Neuronal stem cell (in vitro differentiated cells): ENCODE data around the gene ALOX5AP.

ENCODE experiments used
- DNase-seq: peaks from one replicate; pipeline ENCODE4 v3.0.0-alpha.2; 2013; ENCODE audit warnings: low spot score
- H2AFZ ChIP-seq: one replicate; pipeline ENCODE4 v1.6.1; 2013; ENCODE audit warnings: mild to moderate bottlenecking, low read length, inconsistent platforms
- H2AK5ac ChIP-seq: 2 replicates; pipeline ENCODE4 v1.6.1; 2013; ENCODE audit warnings: low read depth, mild to moderate bottlenecking, inconsistent platforms, low read length, moderate library complexity, mixed read lengths
- H2BK120ac ChIP-seq: 2 replicates; pipeline ENCODE4 v1.6.1; 2013; ENCODE audit warnings: low read depth, mild to moderate bottlenecking, inconsistent platforms, low read length, moderate library complexity, mixed read lengths
- H2BK12ac ChIP-seq: one replicate; pipeline ENCODE4 v1.6.1; 2013; ENCODE audit warnings: low read length, inconsistent platforms
- H2BK15ac ChIP-seq: 2 replicates; pipeline ENCODE4 v1.6.1; 2013; ENCODE audit warnings: mild to moderate bottlenecking, low read length, inconsistent platforms, mixed read lengths
- H2BK5ac ChIP-seq: one replicate; pipeline ENCODE4 v1.6.1; 2013; ENCODE audit warnings: inconsistent platforms, mild to moderate bottlenecking, low read length, moderate library complexity
- H3K14ac ChIP-seq: one replicate; pipeline ENCODE4 v1.6.1; 2013; ENCODE audit warnings: low read length, inconsistent platforms
- H3K18ac ChIP-seq: 2 replicates; pipeline ENCODE4 v1.6.1; 2013; ENCODE audit warnings: low read length, inconsistent platforms
- H3K23ac ChIP-seq: 2 replicates; pipeline ENCODE4 v1.6.1; 2013; ENCODE audit warnings: low read depth, mild to moderate bottlenecking, mixed read lengths, low read length, inconsistent platforms; ENCODE audit not compliant: poor library complexity
- H3K27ac ChIP-seq: replicated peaks from 3 replicates; pipeline ENCODE4 v1.5.1; 2013; ENCODE audit warnings: low read length, inconsistent platforms
- H3K27me3 ChIP-seq, 3 experiments: 2 replicates each; pipeline ENCODE4 v1.6.1; 2013; ENCODE audit warnings: low read length in 3 of 3, mild to moderate bottlenecking in 2 of 3, inconsistent platforms in 1 of 3, low read depth in 1 of 3, mixed read lengths in 1 of 3, moderate library complexity in 1 of 3; ENCODE audit not compliant: control insufficient read depth in 3 of 3, insufficient read depth in 3 of 3
- H3K36me3 ChIP-seq, 2 donors: replicated peaks in 1 of 2; 2 replicates each; pipeline ENCODE4 v1.6.1; 2013; ENCODE audit warnings: low read length in 2 of 2; ENCODE audit not compliant: control insufficient read depth in 2 of 2, insufficient read depth in 2 of 2
- H3K4ac ChIP-seq: 2 replicates; pipeline ENCODE4 v1.6.1; 2013; ENCODE audit warnings: inconsistent platforms, mild to moderate bottlenecking, low read length, moderate library complexity
- H3K4me1 ChIP-seq, 2 donors: 1 replicate in 1 of 2; 2 replicates in 1 of 2; pipeline ENCODE4 v1.6.1; 2013; ENCODE audit warnings: low read length in 2 of 2, low read depth in 1 of 2; ENCODE audit not compliant: control insufficient read depth in 2 of 2, insufficient read depth in 1 of 2
- H3K4me2 ChIP-seq: one replicate; pipeline ENCODE4 v1.6.1; 2013; ENCODE audit warnings: mild to moderate bottlenecking, low read length, inconsistent platforms; ENCODE audit not compliant: insufficient read depth, poor library complexity, severe bottlenecking
- H3K4me3 ChIP-seq, 2 donors: 2 replicates each; pipeline ENCODE4 v1.5.1; 2013; ENCODE audit warnings: low read length in 2 of 2, mild to moderate bottlenecking in 2 of 2, inconsistent platforms in 1 of 2, moderate library complexity in 1 of 2
- H3K79me1 ChIP-seq: one replicate; pipeline ENCODE4 v1.6.1; 2013; ENCODE audit warnings: low read depth, mild to moderate bottlenecking, inconsistent platforms, low read length, moderate library complexity
- H3K9ac ChIP-seq: one replicate; pipeline ENCODE4 v1.6.1; 2013; ENCODE audit warnings: mild to moderate bottlenecking, low read depth, low read length, inconsistent platforms; ENCODE audit not compliant: poor library complexity
- H3K9me3 ChIP-seq, 2 donors: replicated peaks in 1 of 2; 2 replicates each; pipeline versions ENCODE3 to v1.6.1; 2013; ENCODE audit warnings: low read length in 2 of 2, mild to moderate bottlenecking in 2 of 2, inconsistent platforms in 1 of 2, low read depth in 1 of 2, mixed read lengths in 1 of 2, moderate library complexity in 1 of 2; ENCODE audit not compliant: control insufficient read depth in 2 of 2, insufficient read depth in 1 of 2
- H4K8ac ChIP-seq: one replicate; pipeline ENCODE4 v1.6.1; 2013; ENCODE audit warnings: low read depth, mild to moderate bottlenecking, inconsistent platforms, low read length, moderate library complexity
- H4K91ac ChIP-seq: one replicate; pipeline ENCODE4 v1.6.1; 2013; ENCODE audit warnings: low read length, low read depth, mild to moderate bottlenecking, inconsistent platforms; ENCODE audit not compliant: poor library complexity
- WGBS, 2 donors: extraction: QIAGEN DNeasy Blood & Tissue Kit; methylation state at CpG; one replicate each; pipeline ENCODE4 v1.1.7; 2013; ENCODE audit warnings: missing lambda C conversion rate in 2 of 2, mixed read lengths in 1 of 2; ENCODE audit not compliant: insufficient read length in 2 of 2, insufficient replicate concordance in 1 of 2; ENCODE audit errors: extremely low coverage in 2 of 2; 5-methylcytosine and 5-hydroxymethylcytosine counted together

Gene ALOX5AP

DNA sequence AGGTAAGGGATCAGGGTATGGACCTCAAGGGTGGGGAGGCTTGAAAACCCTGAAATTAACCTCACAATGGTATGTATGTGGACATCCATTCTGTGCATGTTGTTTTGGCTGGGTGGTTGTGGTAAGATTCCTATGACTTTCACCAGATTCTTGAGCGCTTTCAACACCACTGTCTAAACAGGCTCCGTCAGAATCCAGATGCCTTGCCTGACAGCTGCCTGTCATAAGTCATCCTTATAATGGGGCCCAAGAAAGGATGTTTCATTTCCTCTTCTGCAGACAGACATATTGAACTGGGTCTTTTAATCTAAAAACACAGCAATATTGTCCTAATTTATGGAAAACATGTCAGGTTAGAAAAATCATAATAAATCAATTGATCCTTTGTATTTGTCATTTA lies 41.3 kb downstream of the ALOX5AP start:
- Histone ChIP-seq H2BK15ac (no peak overlapping the region), H3K79me1 (no peaks in the 10 kb centered on the region), H2BK12ac (no peak overlapping the region), H3K4me3 (no peak overlapping the region), H2BK120ac (no peak overlapping the region), H3K9me3 (no peaks in the 10 kb centered on the region), H3K9ac (no peak overlapping the region), H3K18ac (no peak overlapping the region), H3K4ac (no peak overlapping the region), H3K23ac (no peak overlapping the region), H3K27me3 (peaks cover 0 to 3% (median 0%) of the 10 kb centered on the region in 3 experiments), H3K4me1 (peaks cover 0 to 2% of the 10 kb centered on the region in 2 donors), H3K4me2 (no peak overlapping the region), H2AK5ac (no peak overlapping the region), H3K14ac (no peak overlapping the region), H3K36me3 (no peaks in the 10 kb centered on the region), H2AFZ (no peak overlapping the region), H4K91ac (no peak overlapping the region), H3K27ac (no peak overlapping the region), H4K8ac (no peak overlapping the region), H2BK5ac (no peak overlapping the region)
- WGBS, 2 donors = no CpG with 5 or more reads among the region's 2 CpGs
- no peak for DNase-seq

DNA sequence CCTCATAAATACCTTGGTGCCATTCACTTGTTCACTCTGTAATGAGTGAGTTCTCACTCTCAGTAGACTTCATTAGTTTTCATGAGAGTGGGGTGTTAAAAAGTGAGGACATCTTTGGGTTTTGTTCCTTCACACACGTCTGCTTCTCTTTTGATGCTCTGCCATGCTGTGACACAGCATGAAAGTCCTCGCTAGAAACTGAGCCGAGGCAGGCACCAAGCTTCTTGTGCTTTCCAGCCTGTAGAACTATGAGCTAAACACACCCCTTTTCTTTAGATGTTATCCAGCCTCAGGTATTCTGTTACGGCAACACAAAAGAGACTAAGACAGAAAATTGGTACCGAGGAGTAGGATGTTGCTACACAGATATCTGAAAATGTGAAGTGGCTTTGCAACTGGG lies 43.7 kb downstream of the ALOX5AP start:
- Histone ChIP-seq H3K4me1 (peaks cover 0 to 2% of the 10 kb centered on the region in 2 donors), H4K91ac (no peak overlapping the region), H2AK5ac (no peak overlapping the region), H3K79me1 (no peaks in the 10 kb centered on the region), H4K8ac (no peak overlapping the region), H2BK5ac (no peak overlapping the region), H3K14ac (no peak overlapping the region), H3K9ac (no peak overlapping the region), H3K36me3 (no peaks in the 10 kb centered on the region), H2BK120ac (no peak overlapping the region), H2AFZ (no peak overlapping the region), H2BK12ac (no peak overlapping the region), H3K9me3 (no peaks in the 10 kb centered on the region), H3K4ac (no peak overlapping the region), H3K27ac (no peak overlapping the region), H3K4me3 (no peak overlapping the region), H2BK15ac (no peak overlapping the region), H3K18ac (no peak overlapping the region), H3K4me2 (no peak overlapping the region), H3K23ac (no peak overlapping the region), H3K27me3 (peaks cover 0 to 3% (median 0%) of the 10 kb centered on the region in 3 experiments)
- no CpG with 5 or more reads among the region's 5 CpGs for WGBS, 2 donors
- no peak for DNase-seq

GRCh38 chr13:30779608-30780007 lies 44.3 kb downstream of the ALOX5AP start:
- no peak overlapping the region for H2AFZ ChIP-seq
- no peaks in the 10 kb centered on the region for H3K79me1 ChIP-seq
- H2BK12ac ChIP-seq = no peak overlapping the region
- H3K14ac ChIP-seq = no peak overlapping the region
- no peak for DNase-seq
- no peak overlapping the region for H2BK120ac ChIP-seq
- H2AK5ac ChIP-seq = peak overlapping the region; percentile 57
- H3K4me1 ChIP-seq = peaks cover 0 to 2% of the 10 kb centered on the region in 2 donors
- H3K18ac ChIP-seq = no peak overlapping the region
- no peak overlapping the region for H4K8ac ChIP-seq
- no peak overlapping the region for H2BK15ac ChIP-seq
- no peak overlapping the region for H3K27ac ChIP-seq
- H3K4ac ChIP-seq = no peak overlapping the region
- no peaks in the 10 kb centered on the region for H3K9me3 ChIP-seq
- H3K36me3 ChIP-seq = no peaks in the 10 kb centered on the region
- no CpG with 5 or more reads among the region's 3 CpGs for WGBS, 2 donors
- no peak overlapping the region for H3K23ac ChIP-seq
- H3K4me3 ChIP-seq = no peak overlapping the region
- H4K91ac ChIP-seq = no peak overlapping the region
- no peak overlapping the region for H3K9ac ChIP-seq
- no peak overlapping the region for H3K4me2 ChIP-seq
- H3K27me3 ChIP-seq = peaks cover 0 to 3% (median 0%) of the 10 kb centered on the region in 3 experiments
- H2BK5ac ChIP-seq = no peak overlapping the region

DNA sequence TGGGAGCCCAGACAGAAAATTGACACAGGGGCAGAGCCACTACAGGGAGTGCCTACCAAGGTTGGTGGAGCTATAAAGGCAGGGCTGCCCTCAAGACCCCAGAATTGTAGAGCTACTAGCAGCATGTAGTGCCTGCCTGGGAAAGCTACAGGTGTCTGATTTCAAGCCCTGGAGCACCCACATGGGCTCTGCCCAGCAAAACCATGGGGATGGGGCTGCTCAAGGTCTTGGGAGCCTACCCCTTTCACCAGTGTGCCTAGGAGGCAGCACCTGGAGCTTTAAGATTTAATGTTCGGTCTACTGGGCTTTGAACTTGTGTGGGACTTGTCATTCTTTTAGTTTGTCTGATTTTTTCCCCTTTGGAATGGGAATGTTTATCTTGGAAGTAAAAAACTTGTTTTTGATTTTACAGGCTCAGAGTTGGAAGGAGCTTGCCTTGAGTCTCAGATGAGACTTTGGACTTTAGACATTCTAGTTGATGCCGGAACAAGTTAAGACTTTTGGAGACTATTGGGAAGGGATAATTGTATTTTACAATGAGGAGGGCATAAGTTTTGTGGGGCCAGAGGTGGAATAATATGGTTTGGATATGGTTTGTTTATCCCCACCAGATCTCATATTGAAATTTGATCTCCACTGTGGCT lies 45.1 kb downstream of the ALOX5AP start:
- H3K27ac ChIP-seq = no peak overlapping the region
- no peak overlapping the region for H4K91ac ChIP-seq
- H3K9me3 ChIP-seq = no peaks in the 10 kb centered on the region
- H2AFZ ChIP-seq = no peak overlapping the region
- H3K4me3 ChIP-seq = no peak overlapping the region
- H3K23ac ChIP-seq = no peak overlapping the region
- H2BK15ac ChIP-seq = no peak overlapping the region
- H3K27me3 ChIP-seq = peaks cover 0 to 5% (median 0%) of the 10 kb centered on the region in 3 experiments
- no peak overlapping the region for H4K8ac ChIP-seq
- H3K4ac ChIP-seq = no peak overlapping the region
- H3K4me2 ChIP-seq = no peak overlapping the region
- H2BK120ac ChIP-seq = no peak overlapping the region
- no peak overlapping the region for H2BK12ac ChIP-seq
- H3K9ac ChIP-seq = no peak overlapping the region
- H3K14ac ChIP-seq = no peak overlapping the region
- H2BK5ac ChIP-seq = no peak overlapping the region
- H2AK5ac ChIP-seq = peak overlapping the region; percentile 57
- no CpG with 5 or more reads among the region's 2 CpGs for WGBS, 2 donors
- no peaks in the 10 kb centered on the region for H3K36me3 ChIP-seq
- no peak overlapping the region for H3K18ac ChIP-seq
- DNase-seq = no peak
- no peaks in the 10 kb centered on the region for H3K79me1 ChIP-seq
- H3K4me1 ChIP-seq = peaks cover 0 to 2% of the 10 kb centered on the region in 2 donors
